ENCODE measurements around the gene NEIL1. TPM values are rescaled to one million over a fixed set of nuclear protein-coding genes. Genes with fewer than 3 reads are reported as not detected.

NEIL1 gene
- total RNA-seq, 1 donor from 2014 or later, result 8.0 TPM

DNA sequence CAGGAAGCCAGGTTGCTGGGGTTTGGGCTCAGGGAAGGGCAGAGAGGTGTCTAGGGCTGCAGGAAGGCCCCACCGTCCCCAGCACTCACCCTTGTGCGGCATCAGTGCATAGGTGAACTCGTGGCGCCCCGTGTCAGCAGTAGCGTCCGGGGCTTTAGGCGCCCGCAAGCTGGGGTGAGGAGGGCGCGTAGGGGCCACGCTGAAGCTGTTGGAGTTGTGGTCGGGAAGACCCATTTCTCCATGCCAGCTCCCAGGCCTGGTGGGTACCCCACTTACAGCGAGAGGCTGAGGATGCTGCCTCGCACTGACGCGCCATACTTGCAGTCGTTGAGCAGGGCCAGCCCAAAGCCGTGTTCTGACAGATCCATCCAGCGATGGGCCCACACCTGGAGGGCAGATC lies 9.7 kb downstream of the NEIL1 start:
- DNase-seq (ENCODE audit: low read depth in 2 of 2), result no peak

DNA sequence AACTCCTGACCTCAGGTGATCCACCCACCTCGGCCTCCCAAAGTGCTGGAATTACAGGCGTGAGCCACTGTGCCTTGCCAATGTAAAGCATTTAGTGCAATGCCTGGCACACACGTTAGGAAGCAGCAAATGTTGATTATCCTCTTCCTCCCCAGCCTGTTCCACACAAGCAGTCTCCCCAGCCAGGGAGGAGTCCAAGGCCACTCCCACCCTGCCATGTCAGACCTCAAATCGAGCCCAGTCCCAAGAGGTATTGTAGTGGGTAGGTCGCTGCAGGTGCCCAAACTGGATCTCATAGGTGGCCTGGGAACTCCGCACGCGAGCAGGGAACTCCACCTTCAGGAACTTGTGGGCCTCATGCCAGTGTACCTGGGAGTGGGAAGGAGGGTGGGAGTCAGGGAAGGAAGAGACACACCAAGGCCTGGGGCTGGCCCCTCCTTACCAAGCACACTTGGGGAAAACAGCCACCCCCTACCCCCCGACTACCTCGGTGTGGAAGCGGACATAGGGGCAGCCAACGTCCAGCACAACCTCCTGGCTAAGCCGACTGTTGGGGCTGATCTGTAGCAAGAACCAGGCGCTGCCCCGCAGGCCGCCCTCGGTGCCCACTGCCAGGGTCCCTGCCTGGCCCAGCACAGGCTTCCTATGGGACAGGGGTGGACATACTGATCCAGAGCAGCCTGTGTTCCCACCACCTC lies 11.3 kb downstream of the NEIL1 start:
- DNase-seq (ENCODE audit: low read depth in 2 of 2), result no peak

DNA sequence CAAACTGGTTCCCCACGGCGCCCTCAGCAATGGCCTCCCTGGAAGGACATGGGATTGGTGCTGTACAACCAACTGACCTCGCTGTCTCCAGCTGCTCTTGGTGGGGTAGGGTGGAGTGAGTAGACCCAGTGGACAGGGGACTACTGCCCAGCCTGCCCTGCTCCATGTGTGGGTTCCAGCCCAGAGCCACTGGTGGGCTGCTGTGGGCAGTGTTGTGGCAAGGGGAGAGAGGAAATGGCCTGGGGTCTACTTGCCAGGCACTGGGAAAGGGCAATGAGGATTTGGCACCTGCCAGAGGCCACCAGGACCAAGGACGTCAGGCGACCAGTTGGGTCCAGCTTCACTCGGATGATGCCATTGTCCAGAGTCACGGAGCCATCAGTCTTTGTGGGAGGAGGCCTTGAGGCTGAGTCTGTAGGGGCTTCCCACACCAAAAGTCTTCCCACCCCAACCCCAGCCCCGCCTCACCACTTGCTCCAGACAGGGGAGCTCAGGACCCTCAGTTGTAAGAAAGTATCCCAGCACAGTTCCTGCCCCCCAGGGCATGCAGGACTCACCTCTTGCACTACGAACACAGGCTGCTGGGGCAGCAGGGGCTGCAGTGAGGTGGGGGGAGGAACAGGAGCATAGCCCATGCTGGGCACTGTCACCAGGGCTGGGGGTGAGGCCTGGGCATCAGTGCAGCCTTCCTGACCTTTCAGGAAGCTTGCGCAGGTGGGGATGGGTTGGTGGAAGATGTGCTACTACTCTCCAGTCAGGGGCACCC lies 12.1 kb downstream of the NEIL1 start:
- DNase-seq (ENCODE audit: low read depth in 2 of 2), result no peak

GRCh38 chr15:75359537-75360250 lies 12.9 kb downstream of the NEIL1 start:
- DNase-seq (ENCODE audit: low read depth in 2 of 2), result no peak

DNA sequence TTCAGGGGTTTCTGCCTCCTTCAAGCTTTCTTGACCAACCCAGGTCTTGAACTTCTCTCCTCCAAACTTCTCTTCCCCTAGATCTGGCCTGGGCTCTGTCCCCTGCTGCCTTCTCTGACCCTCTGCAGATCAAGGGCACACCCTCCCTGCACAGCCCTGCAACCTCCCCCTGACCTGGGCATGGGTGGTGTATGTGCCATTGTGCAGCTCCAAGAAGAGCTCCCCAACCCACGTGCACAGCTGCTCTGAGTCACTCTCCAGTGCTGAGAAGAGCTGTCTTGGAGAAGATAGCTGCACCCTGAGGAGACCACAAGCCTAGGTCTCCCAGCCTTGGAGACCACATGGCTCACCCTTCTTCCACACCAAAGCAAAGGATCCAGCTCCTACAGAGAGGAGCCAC lies 13.6 kb downstream of the NEIL1 start:
- no peak for DNase-seq (ENCODE audit: low read depth in 2 of 2)

DNA sequence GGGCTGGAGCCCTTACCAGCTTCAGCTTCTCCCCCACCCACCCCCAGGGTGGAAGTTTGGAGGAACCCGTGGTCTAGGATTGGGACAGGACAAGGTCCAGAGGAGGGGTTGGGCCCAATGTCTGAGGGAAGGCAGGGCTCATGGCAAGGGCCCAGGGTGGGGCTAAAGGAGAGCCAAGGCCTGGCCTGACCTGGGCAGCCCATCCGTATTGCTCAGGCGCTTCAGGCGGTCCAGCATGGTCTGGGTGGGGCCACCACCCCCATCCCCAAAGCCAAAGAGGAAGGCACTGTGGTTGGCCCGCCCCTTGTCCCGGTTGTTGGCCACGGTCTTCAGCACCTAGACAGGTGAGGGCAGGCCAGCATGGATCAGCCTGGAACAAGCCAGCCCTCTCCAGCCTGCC lies 14.0 kb downstream of the NEIL1 start:
- DNase-seq (ENCODE audit: low read depth in 2 of 2), result no peak

DNA sequence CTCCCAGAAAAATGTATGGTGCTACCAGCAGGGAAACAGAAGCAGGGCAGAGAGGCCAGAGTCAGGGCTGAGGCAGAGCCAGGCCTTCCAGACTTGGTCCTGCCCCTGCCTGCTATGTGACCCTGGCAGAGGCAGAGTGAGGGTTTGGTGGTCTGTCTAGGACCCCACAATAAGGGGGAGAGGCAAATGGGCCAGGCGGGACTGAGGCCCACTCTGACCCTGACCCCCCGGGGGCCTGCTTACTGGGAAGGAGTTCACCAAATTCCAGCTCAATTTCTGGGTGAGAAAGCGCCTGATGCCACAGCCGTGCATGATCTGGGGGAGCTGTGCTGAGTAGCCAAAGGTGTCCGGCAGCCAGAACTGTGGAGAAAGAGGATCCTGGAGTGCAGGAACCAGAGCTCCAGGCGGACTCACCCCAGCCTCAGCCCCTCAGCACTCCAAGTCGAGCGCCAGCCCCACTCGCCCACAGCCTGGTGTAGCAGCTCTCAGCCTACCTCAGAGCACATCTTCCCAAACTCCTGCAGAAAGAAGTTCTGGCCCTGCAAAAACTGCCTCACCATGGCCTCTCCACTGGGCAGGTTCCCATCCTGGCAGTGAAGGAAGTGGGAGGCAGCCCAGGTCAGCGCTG lies 14.6 kb downstream of the NEIL1 start:
- no peak for DNase-seq (ENCODE audit: low read depth in 2 of 2)

GRCh38 chr15:75361989-75362641 lies 15.3 kb downstream of the NEIL1 start:
- no peak for DNase-seq (ENCODE audit: low read depth in 2 of 2)

- no peak for DNase-seq (ENCODE audit: low read depth in 2 of 2)
These were observed 15.9 kb downstream of the NEIL1 start for GRCh38 chr15:75362642-75363249.

- no peak for DNase-seq (ENCODE audit: low read depth in 2 of 2)
These were observed 16.9 kb downstream of the NEIL1 start for GRCh38 chr15:75363786-75364185.

DNA sequence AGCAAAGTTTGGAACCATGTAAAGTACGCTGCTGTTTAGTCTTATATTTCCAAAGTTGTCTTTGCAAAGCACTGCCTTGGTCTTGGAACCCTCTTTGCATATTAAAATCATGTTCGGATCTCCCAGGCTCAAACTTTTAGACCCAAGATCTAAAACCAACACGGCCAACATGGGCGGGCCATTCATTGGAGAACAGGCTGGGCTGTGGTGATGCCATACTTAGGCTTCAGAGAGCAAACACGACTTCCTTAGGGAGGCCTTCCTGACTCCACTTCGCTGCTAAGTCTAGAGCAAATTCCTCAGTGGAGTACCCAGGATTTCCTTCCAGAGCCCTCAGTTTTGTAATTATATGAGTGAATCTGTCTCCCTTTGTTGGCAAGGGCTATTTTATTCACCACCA lies 18.0 kb downstream of the NEIL1 start:
- no peak for DNase-seq (ENCODE audit: low read depth in 2 of 2)

DNA sequence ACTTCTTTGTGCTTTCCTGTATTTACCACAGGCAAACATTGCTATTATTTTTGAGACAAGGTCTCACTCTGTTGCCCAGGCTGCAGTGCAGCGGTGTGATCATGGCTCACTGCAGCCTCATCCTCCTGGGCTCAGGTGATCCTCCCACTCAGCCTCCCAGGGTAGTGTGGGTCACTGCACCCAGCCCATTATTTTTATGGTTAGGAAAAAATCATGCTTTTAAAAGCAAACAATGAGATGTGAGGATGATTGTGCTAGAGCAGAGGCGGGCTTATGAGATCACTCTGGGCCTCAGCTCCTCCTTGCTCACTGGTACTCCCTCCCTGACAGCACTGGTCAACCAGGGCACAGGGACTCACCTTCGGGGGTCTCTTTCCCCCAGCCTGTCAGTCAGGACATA lies 19.3 kb downstream of the NEIL1 start:
- DNase-seq (ENCODE audit: low read depth in 2 of 2), result no peak

GRCh38 chr15:75367006-75367405 lies 20.2 kb downstream of the NEIL1 start:
- DNase-seq (ENCODE audit: low read depth in 2 of 2), result no peak

DNA sequence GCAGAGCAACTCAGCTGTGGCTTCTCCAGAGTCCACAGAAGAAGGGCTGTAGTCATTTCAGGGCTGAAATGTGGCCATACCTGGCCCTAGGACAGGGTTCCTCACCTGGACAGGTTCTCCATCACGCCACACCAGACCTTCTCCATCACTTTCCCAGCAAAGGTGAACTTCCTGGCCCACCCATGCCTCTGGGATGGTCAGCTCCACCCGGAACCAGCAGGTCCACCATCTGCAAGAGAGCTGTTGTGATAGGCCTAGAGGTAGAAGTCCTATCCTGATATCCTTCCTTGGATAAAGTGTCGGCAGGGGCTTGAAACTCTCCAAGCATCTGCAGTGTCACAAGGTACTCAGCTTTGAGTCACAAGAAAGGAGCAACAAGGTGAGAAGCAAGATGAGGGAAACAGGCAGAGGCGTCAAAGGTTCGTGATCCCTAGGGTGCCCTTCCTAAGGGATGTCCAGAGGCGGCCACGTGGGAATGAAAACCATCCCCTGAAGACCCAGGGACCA lies 20.6 kb downstream of the NEIL1 start:
- no peak for DNase-seq (ENCODE audit: low read depth in 2 of 2)

DNA sequence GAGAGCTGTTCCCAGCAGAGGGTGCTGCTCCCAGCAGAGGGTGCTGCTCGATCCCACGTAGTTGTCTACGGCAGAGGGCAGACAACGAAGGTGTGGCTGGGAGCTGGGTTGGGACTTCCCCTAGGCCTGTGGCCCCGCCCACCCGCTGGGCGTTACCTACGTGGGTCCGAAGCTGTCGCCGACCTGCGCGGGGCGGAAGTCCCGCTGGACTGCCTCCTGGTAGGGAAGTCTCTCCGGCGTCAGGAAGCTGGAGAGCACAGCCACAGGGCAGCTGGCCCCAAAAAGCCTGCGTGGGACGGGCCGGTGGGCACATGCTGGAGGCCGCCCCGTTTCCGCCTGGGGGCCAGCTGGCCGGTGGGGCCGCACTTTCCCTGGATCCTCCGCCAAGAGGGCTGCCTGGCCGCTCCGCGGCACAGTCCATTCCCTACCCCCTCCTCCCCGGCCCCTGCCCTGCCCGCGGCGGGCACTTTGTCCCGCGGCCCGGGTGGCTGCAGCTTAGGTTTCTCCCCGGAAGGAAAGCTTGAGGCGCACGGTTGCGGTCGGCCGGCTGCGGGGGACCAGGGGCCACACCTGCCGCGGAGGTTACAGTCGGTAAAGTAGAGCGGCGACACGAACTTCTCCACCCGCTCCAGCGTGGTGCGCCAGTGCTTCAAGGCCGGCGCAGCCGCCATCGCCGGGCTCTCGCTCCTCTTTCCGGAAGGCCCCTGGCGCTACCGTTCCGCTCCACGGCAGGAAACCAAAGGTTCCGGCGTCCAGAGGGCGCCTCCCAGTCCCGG lies 21.3 kb downstream of the NEIL1 start, which contains the start of gene MAN2C1:
Gene MAN2C1, minus strand, starts transcription at position 695 of the 776 bp plus-strand sequence. Its CDS starts 24 bp downstream, at position 671.
- peak; percentile 94 to 96 for DNase-seq (ENCODE audit: low read depth in 2 of 2)

GRCh38 chr15:75368689-75369239 lies 21.9 kb downstream of the NEIL1 start:
- peak in 1 of 2 donors; percentile 33 for DNase-seq (ENCODE audit: low read depth in 2 of 2)

DNA sequence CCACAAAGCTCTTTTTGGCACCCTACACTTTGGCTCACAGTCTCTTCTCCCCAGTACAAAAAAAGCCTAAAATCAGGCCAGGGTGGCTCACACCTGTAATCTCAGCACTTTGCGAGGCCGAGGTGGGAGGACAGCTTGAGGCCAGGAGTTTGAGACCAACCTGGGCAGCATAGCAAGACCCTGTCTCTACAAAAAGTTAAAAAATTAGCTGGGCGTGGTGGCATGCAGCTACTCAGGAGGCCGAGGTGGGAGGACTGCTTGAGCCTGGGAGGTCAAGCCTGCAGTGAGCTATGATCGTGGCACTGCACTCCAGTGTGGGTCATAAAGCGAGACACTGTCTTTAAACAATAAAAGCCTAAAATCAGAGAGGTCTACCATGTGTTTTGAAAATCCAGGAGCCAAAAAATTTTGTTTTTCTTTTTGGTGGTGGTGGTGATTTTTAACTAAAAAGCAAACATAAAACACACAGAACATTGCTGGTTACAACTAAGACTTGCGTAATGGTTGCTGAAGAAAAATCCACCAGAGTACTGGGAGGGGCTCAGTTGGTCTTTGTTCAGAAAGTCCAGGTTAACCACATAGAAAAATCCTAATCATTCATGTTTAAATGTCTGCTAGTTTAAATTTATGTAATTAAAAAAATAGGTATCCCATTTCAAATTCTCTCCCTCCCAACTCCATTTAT lies 23.2 kb downstream of the NEIL1 start:
- no peak for DNase-seq (ENCODE audit: low read depth in 2 of 2)

DNA sequence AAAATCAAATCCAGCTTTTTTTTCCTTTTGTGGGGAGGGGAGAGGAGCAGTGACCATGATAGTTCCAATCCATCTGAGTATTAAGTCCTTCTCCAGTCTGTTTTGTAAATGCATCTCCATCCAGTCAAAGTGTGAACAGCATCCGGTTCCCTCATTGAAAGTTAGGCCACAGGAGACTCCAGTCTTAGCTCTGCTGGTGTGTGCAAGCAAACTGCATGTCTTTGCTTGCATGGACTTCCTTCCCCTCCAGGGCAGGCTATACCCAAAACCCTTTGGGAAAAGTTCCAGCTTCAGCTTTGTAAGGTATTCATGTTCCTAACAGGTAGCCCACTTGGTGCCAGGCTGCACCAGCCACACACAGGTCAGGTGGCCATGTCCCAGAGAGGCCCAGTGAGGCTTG lies 24.6 kb downstream of the NEIL1 start:
- DNase-seq (ENCODE audit: low read depth in 2 of 2), result no peak
